B cell (primary cell): Measurements from ENCODE around the gene RAB25. TPM values are rescaled to one million over a fixed set of nuclear protein-coding genes. Genes with fewer than 3 reads are reported as not detected.
A peak's percentile ranks its signal among the peaks of the same experiment; 100 is the strongest.

Source experiments
- ATAC-seq: fragments of 200-7000 bp; cut with Tn5 transposase; one replicate; pipeline ENCODE4 v1.10.0; 2021; ENCODE audit warnings: low read depth, mild to moderate bottlenecking, moderate number of reproducible peaks, moderate library complexity
- CTCF ChIA-PET: fragments of 350-600 bp; sonication (Branson Sonifier 250); formaldehyde crosslinking; loops from one replicate; lab custom pipeline; 2021; ENCODE audit warnings: antibody characterized with exemption, inconsistent platforms; lab: Charles Lee
- POLR2A ChIA-PET: fragments of 350-600 bp; sonication (Branson Sonifier 250); formaldehyde crosslinking; loops from one replicate; lab custom pipeline; 2021; ENCODE audit warnings: antibody characterized with exemption; lab: Charles Lee
- DNase-seq: peaks from one replicate; pipeline ENCODE4 v3.0.0; 2013
- H2AFZ ChIP-seq: 2 replicates; pipeline ENCODE4 v1.6.1; 2012; ENCODE audit warnings: mild to moderate bottlenecking, low read depth, low read length; ENCODE audit not compliant: insufficient read depth, poor library complexity, severe bottlenecking
- H3K27ac ChIP-seq, 2 donors: 1 replicate in 1 of 2; 2 replicates in 1 of 2; pipeline ENCODE4 v1.5.1; 2012 to 2013; ENCODE audit warnings: low read length in 2 of 2, mild to moderate bottlenecking in 2 of 2, moderate library complexity in 1 of 2
- H3K27me3 ChIP-seq, 4 experiments: fragments of 200-600 bp in 1 of 4; sonication (generic) in 1 of 4; replicated peaks in 1 of 4; 1 replicate in 2 of 4; 2 replicates in 2 of 4; pipeline versions ENCODE4 v1.6.1 to v1.7.0; 2013 to 2016; ENCODE audit warnings: low read length in 3 of 4, mild to moderate bottlenecking in 2 of 4, mixed read lengths in 1 of 4, moderate library complexity in 1 of 4; ENCODE audit not compliant: insufficient read depth in 4 of 4, control insufficient read depth in 3 of 4; ENCODE audit errors: control extremely low read depth in 1 of 4
- H3K36me3 ChIP-seq, 2 experiments: replicated peaks in 1 of 2; 1 replicate in 1 of 2; 2 replicates in 1 of 2; pipeline versions ENCODE4 v1.6.1 to v1.7.1; 2013; ENCODE audit warnings: low read length in 1 of 2; ENCODE audit not compliant: insufficient read depth in 2 of 2, control insufficient read depth in 1 of 2; ENCODE audit errors: control extremely low read depth in 1 of 2, extremely low read depth in 1 of 2
- H3K4me1 ChIP-seq, 2 donors: fragments of 200-600 bp in 1 of 2; sonication (generic) in 1 of 2; 1 replicate in 1 of 2; 2 replicates in 1 of 2; pipeline versions ENCODE4 v1.5.1 to v1.6.1; 2013 to 2017; ENCODE audit warnings: low read length in 2 of 2; ENCODE audit not compliant: control insufficient read depth in 2 of 2, insufficient read depth in 2 of 2
- H3K4me2 ChIP-seq: replicated peaks from 2 replicates; pipeline ENCODE3; 2012; ENCODE audit warnings: mild to moderate bottlenecking, low read depth, low read length; ENCODE audit not compliant: poor library complexity, severe bottlenecking
- H3K4me3 ChIP-seq, 5 experiments: fragments of 200-600 bp in 1 of 5; sonication (generic) in 1 of 5; 1 replicate in 3 of 5; 2 replicates in 2 of 5; pipeline versions ENCODE4 v1.5.1 to v1.7.0; 2011 to 2016; ENCODE audit warnings: low read length in 4 of 5, mild to moderate bottlenecking in 4 of 5, low read depth in 2 of 5, control low read depth in 1 of 5, moderate library complexity in 1 of 5; ENCODE audit not compliant: insufficient read depth in 1 of 5; ENCODE audit errors: control extremely low read depth in 1 of 5, extremely low read depth in 1 of 5
- H3K79me2 ChIP-seq: fragments of 200-600 bp; sonication (generic); one replicate; pipeline ENCODE4 v1.6.0; 2016; ENCODE audit warnings: low read length; ENCODE audit not compliant: control insufficient read depth, insufficient read depth
- H3K9ac ChIP-seq: fragments of 200-600 bp; sonication (generic); 2 replicates; pipeline ENCODE4 v1.6.1; 2017; ENCODE audit warnings: mild to moderate bottlenecking, low read length, moderate library complexity
- H3K9me3 ChIP-seq, 3 donors: one replicate each; pipeline versions ENCODE4 v1.6.1 to v1.7.1; 2013; ENCODE audit warnings: low read length in 2 of 3; ENCODE audit not compliant: control insufficient read depth in 2 of 3, insufficient read depth in 1 of 3; ENCODE audit errors: control extremely low read depth in 1 of 3
- H4K20me1 ChIP-seq: 2 replicates; pipeline ENCODE4 v1.6.0; 2012; ENCODE audit warnings: mild to moderate bottlenecking, low read length; ENCODE audit not compliant: insufficient read depth, control insufficient read depth, poor library complexity, severe bottlenecking
- H3K27ac Mint-ChIP-seq: one replicate; pipeline ENCODE4 v1.8.0; 2021; ENCODE audit warnings: mixed read lengths
- H3K27me3 Mint-ChIP-seq: one replicate; pipeline ENCODE4 v1.8.0; 2021; ENCODE audit warnings: mixed read lengths
- H3K4me1 Mint-ChIP-seq: one replicate; pipeline ENCODE4 v1.8.0; 2021; ENCODE audit warnings: mixed read lengths
- H3K4me3 Mint-ChIP-seq: one replicate; pipeline ENCODE4 v1.8.0; 2021; ENCODE audit warnings: mixed read lengths
- H3K9me3 Mint-ChIP-seq: one replicate; pipeline ENCODE4 v1.8.0; 2022; ENCODE audit warnings: mixed read lengths; ENCODE audit not compliant: insufficient read depth
- EZH2 ChIP-seq: IDR thresholded peaks from 2 replicates; pipeline ENCODE4 v1.6.1; 2012; ENCODE audit warnings: borderline replicate concordance, low read depth, mild to moderate bottlenecking, moderate library complexity, low read length; ENCODE audit not compliant: insufficient read depth, poor library complexity, severe bottlenecking
- WGBS: methylation state at CpG from one replicate; pipeline ENCODE4 v1.1.5; 2013; ENCODE audit warnings: missing lambda C conversion rate; ENCODE audit not compliant: insufficient coverage; 5-methylcytosine and 5-hydroxymethylcytosine counted together
- intact Hi-C: fragments of 100-400 bp; cut with micrococcal nuclease; formaldehyde crosslinking; loops from one replicate; pipeline ENCODE4 v1.10.0; 2022
- polyA plus RNA-seq: library from polyadenylated mRNA; depleted of rRNA; stranded (reverse); fragments of >200 nt; gene quantifications from 2 replicates; pipeline ENCODE4 v1.2.3, GENCODE V29; 2012
- total RNA-seq, 2 donors: library from RNA; stranded (reverse); fragments of 120-200 nt in 1 of 2; gene quantifications; 1 replicate in 1 of 2; 2 replicates in 1 of 2; pipeline versions ENCODE4 v1.2.3 to v1.2.4, GENCODE V29; 2013 to 2022
- TF ChIP-seq, protein P1 (sequence below): fragments of 200-600 bp; IDR thresholded peaks from one replicate; pipeline ENCODE4 v1.8.0; 2022; ENCODE audit warnings: antibody characterized with exemption, mild to moderate bottlenecking

RAB25 gene
- total and polyA plus RNA-seq, 2 donors (not counting 1 experiment from before 2014, with no cell fraction given), result 0.69 to 2.2 TPM

GRCh38 chr1:156102633-156103511, 41.9 kb downstream of the RAB25 start:
- no peaks in the 10 kb centered on the region for H3K9me3 ChIP-seq
- CTCF ChIA-PET, result interaction anchor here (0.6 to 23.7 kb wide), 3 partner anchors 10 to 122 kb away, joined by 4 to 970 read pairs (median 6); partner anchors contain the start of gene LMNA
- no peaks in the 10 kb centered on the region for H3K36me3 ChIP-seq
- POLR2A ChIA-PET, result no interaction called here
- peak overlapping the region; percentile 8 for H3K4me2 ChIP-seq
- H3K4me3 ChIP-seq, result no peak overlapping the region
- H3K27ac ChIP-seq, result no peak overlapping the region
- Mint-ChIP-seq H3K27ac (peak overlapping the region; percentile 46), H3K4me3 (no peak overlapping the region), H3K27me3 (no peaks in the 10 kb centered on the region), H3K4me1 (peaks cover 51% of the 10 kb centered on the region), H3K9me3 (no peaks in the 10 kb centered on the region)
- H3K79me2 ChIP-seq, result no peaks in the 10 kb centered on the region
- 88% methylated on average over 16 of the region's 16 CpGs for WGBS
- H2AFZ ChIP-seq, result no peak overlapping the region
- no peak overlapping the region for H3K9ac ChIP-seq
- intact Hi-C loops, result no loop called here
- DNase-seq, result peak; percentile 44
- ATAC-seq, result no peak
- TF ChIP-seq, protein P1, sequence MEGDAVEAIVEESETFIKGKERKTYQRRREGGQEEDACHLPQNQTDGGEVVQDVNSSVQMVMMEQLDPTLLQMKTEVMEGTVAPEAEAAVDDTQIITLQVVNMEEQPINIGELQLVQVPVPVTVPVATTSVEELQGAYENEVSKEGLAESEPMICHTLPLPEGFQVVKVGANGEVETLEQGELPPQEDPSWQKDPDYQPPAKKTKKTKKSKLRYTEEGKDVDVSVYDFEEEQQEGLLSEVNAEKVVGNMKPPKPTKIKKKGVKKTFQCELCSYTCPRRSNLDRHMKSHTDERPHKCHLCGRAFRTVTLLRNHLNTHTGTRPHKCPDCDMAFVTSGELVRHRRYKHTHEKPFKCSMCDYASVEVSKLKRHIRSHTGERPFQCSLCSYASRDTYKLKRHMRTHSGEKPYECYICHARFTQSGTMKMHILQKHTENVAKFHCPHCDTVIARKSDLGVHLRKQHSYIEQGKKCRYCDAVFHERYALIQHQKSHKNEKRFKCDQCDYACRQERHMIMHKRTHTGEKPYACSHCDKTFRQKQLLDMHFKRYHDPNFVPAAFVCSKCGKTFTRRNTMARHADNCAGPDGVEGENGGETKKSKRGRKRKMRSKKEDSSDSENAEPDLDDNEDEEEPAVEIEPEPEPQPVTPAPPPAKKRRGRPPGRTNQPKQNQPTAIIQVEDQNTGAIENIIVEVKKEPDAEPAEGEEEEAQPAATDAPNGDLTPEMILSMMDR, result no peak
- TF ChIP-seq EZH2, result no peak
- no peaks in the 10 kb centered on the region for H4K20me1 ChIP-seq
- H3K27me3 ChIP-seq, result peaks cover 0 to 5% (median 2%) of the 10 kb centered on the region in 4 experiments
- peaks cover 35 to 43% of the 10 kb centered on the region in 2 donors for H3K4me1 ChIP-seq

DNA sequence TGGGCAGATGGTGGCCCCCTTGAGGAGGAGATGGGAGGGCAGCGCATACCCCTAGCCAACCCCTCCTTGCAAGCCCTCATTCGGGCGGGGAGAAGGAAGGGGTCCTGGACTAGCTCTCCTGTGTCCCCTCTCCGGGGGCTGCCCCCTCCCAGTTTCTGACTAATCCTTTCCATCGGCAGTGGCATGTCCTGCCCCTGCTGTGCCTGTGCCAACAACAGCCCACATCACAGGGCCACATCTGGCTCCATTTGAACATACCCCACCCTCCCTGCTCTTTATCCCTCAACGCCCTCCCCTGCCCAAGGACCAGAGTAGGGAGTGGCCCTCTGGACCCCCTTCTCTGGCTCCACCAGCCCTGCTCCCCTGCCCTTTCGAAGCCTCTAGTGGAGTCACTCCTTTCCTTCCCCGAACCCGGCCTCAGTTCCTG, 42.6 kb downstream of the RAB25 start:
- peaks cover 0 to 5% (median 2%) of the 10 kb centered on the region in 4 experiments for H3K27me3 ChIP-seq
- no peaks in the 10 kb centered on the region for H3K79me2 ChIP-seq
- intact Hi-C loops, result no loop called here
- ChIA-PET CTCF (interaction anchor here (0.6 to 23.7 kb wide), 2 partner anchors 11 to 22 kb away, joined by 6 to 970 read pairs; partner anchors contain the start of gene LMNA), POLR2A (no interaction called here)
- H4K20me1 ChIP-seq, result no peaks in the 10 kb centered on the region
- peak overlapping the region; percentile 20 for H3K4me2 ChIP-seq
- H3K4me3 ChIP-seq, result no peak overlapping the region
- H3K4me1 ChIP-seq, result peaks cover 35 to 43% of the 10 kb centered on the region in 2 donors
- no peaks in the 10 kb centered on the region for H3K9me3 ChIP-seq
- H3K27ac ChIP-seq, result no peak overlapping the region
- no peaks in the 10 kb centered on the region for H3K9me3 Mint-ChIP-seq
- H3K27me3 Mint-ChIP-seq, result no peaks in the 10 kb centered on the region
- H3K4me1 Mint-ChIP-seq, result peaks cover 49% of the 10 kb centered on the region
- no peaks in the 10 kb centered on the region for H3K36me3 ChIP-seq
- TF ChIP-seq EZH2, result no peak
- TF ChIP-seq, protein P1, result no peak
- DNase-seq, result no peak
- ATAC-seq, result no peak
- H2AFZ ChIP-seq, result no peak overlapping the region
- no peak overlapping the region for H3K9ac ChIP-seq
- peak overlapping the region; percentile 92 for H3K27ac Mint-ChIP-seq
- no peak overlapping the region for H3K4me3 Mint-ChIP-seq
- 65% methylated on average over 5 of the region's 9 CpGs for WGBS
